Muscle layer of colon (tissue), 2 donors: ENCODE measurements around the gene SRD5A2.

Source experiments
- H3K27ac ChIP-seq: one replicate; pipeline ENCODE4 v1.7.0; 2013; ENCODE audit warnings: low read depth, mild to moderate bottlenecking, low read length, moderate library complexity
- H3K27me3 ChIP-seq, 2 donors: one replicate each; pipeline ENCODE4 v1.7.0; 2013; ENCODE audit warnings: low read length in 2 of 2, mild to moderate bottlenecking in 2 of 2; ENCODE audit not compliant: insufficient read depth in 2 of 2, control insufficient read depth in 1 of 2
- H3K36me3 ChIP-seq: one replicate; pipeline ENCODE4 v1.7.0; 2013; ENCODE audit warnings: mild to moderate bottlenecking, low read length; ENCODE audit not compliant: insufficient read depth
- H3K4me1 ChIP-seq: one replicate; pipeline ENCODE4 v1.7.0; 2013; ENCODE audit warnings: mild to moderate bottlenecking, low read length; ENCODE audit not compliant: insufficient read depth
- H3K4me3 ChIP-seq, 2 donors: one replicate each; pipeline ENCODE4 v1.7.0; 2013; ENCODE audit warnings: low read length in 2 of 2, low read depth in 1 of 2, mild to moderate bottlenecking in 1 of 2, moderate library complexity in 1 of 2
- H3K9ac ChIP-seq: one replicate; pipeline ENCODE4 v1.7.0; 2013; ENCODE audit warnings: low read length
- H3K9me3 ChIP-seq: one replicate; pipeline ENCODE4 v1.7.0; 2013; ENCODE audit warnings: mild to moderate bottlenecking, low read length
- donor health status: abdominal sarcoma.
- donor health status: Adenocarcinoma of cecum.

SRD5A2 gene

GRCh38 chr2:31580321-31581117 is at the start of gene SRD5A2:
Gene SRD5A2 (minus strand): TSS chr2:31580938. CDS start chr2:31580900, 38 bp downstream.
- Histone ChIP-seq H3K27ac (no peak within 1 kb of the TSS), H3K4me1 (no peaks in the 10 kb centered on the region), H3K9ac (no peak within 1 kb of the TSS), H3K36me3 (no peaks in the 10 kb centered on the region), H3K4me3 (no peak within 1 kb of the TSS), H3K9me3 (no peaks in the 10 kb centered on the region), H3K27me3 (no peaks in the 10 kb centered on the region)

GRCh38 chr2:31606509-31606908 is 25.8 kb upstream of the SRD5A2 start:
- Histone ChIP-seq H3K27me3 (no peaks in the 10 kb centered on the region), H3K9ac (no peak overlapping the region), H3K27ac (no peak overlapping the region), H3K36me3 (no peaks in the 10 kb centered on the region), H3K4me3 (no peak overlapping the region), H3K9me3 (no peaks in the 10 kb centered on the region), H3K4me1 (no peaks in the 10 kb centered on the region)

DNA sequence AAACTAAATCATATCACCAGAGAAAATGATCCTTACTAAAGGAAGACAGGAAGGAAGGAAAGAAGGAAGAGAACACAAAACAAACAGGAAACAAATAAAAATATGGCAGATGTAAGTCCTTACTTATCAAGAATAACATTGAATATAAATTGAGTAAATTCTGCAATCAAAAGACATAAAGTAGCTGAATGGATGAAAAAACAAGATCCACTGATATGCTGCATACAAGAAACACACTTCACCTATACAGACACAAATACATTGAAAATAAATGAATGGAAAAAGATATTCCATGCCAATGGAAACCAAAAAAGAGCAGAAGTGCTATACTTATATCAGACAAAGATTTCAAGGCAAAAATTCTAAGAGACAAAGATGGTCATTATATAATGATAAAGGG is 18.0 kb upstream of the SRD5A2 start:
- Histone ChIP-seq H3K9me3 (no peaks in the 10 kb centered on the region), H3K27ac (no peak overlapping the region), H3K4me3 (no peak overlapping the region), H3K9ac (no peak overlapping the region), H3K4me1 (no peaks in the 10 kb centered on the region), H3K36me3 (no peaks in the 10 kb centered on the region), H3K27me3 (no peaks in the 10 kb centered on the region)

- no peak overlapping the region for H3K27ac ChIP-seq
- H3K36me3 ChIP-seq = no peaks in the 10 kb centered on the region
- no peaks in the 10 kb centered on the region for H3K27me3 ChIP-seq
- H3K9ac ChIP-seq = no peak overlapping the region
- no peaks in the 10 kb centered on the region for H3K9me3 ChIP-seq
- no peaks in the 10 kb centered on the region for H3K4me1 ChIP-seq
- H3K4me3 ChIP-seq = no peak overlapping the region
These were observed 5.5 kb upstream of the SRD5A2 start for GRCh38 chr2:31586230-31586629.

DNA sequence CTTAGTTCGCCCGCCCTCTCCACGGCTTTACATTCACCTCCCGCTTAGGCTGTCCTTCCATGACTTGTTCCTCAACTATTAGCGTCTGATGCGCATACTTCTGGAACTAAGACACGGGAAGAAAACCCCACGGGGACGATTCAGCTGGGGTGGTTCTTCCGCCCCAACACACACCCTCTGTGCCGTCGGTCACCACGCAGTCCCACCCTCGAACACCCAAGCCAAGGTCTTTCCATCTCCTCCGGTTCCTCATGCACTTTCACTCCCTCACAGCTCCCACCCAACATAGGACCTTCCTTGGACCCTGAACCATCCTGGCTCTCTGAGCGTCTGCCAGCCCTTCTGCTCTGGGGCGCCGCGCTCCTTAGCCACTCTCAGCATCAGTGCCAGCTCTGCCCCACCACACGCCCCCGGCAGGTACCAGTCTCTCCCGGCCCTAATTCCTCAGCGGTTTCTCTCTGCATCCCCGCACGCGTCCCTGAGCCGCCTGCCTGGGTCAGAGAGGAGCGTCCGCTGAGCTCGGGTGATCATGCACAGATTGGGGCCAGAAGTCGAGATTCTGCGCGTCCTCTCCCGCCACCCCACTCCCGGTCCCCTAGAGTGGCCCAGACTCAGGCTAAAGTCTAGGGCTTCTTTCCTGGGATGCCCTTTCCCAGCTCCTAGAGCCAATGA is 522 bp upstream of the SRD5A2 start:
- no peaks in the 10 kb centered on the region for H3K9me3 ChIP-seq
- H3K36me3 ChIP-seq = no peaks in the 10 kb centered on the region
- H3K27ac ChIP-seq = no peak overlapping the region
- H3K9ac ChIP-seq = no peak overlapping the region
- no peak overlapping the region for H3K4me3 ChIP-seq
- H3K4me1 ChIP-seq = no peaks in the 10 kb centered on the region
- H3K27me3 ChIP-seq = no peaks in the 10 kb centered on the region

DNA sequence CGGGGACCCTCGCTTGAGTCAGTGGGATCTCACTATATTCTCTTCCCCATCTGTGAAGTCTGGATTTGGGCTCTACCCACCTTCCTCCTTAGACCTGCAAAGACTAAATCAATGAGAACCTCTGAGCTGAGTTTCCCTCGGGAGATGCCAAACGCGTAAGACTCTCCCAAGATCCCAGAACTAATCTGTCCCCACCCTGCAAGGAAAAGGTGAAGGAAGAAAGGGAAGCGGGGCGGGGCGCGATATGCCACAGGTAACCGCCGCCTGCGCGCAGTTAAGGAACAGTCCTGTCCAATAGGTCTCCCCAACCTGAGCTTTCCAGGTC is 780 bp downstream of the SRD5A2 start:
- Histone ChIP-seq H3K36me3 (no peaks in the 10 kb centered on the region), H3K27me3 (no peaks in the 10 kb centered on the region), H3K9me3 (no peaks in the 10 kb centered on the region), H3K4me1 (no peaks in the 10 kb centered on the region), H3K9ac (no peak overlapping the region), H3K4me3 (no peak overlapping the region), H3K27ac (no peak overlapping the region)

DNA sequence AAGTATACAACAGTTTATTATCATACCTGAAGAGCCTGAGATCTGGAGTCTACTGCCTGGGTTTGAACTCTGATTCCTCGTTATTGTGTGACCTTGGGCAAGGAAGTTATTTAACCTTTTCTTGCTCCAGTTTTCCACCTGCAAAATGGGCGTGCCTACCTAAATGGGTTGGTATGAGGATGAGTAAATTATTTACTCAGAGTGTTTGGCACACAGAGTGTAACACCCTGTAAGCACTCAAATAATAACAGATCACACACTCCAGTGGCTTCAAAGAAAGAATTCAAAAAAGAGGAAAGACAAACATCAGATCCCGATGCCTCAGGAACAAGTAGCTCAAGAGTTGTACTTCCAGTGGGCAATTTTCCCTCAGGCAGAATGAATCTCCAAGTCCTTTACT is 2.4 kb downstream of the SRD5A2 start:
- Histone ChIP-seq H3K9me3 (no peaks in the 10 kb centered on the region), H3K36me3 (no peaks in the 10 kb centered on the region), H3K4me1 (no peaks in the 10 kb centered on the region), H3K4me3 (no peak overlapping the region), H3K9ac (no peak overlapping the region), H3K27me3 (no peaks in the 10 kb centered on the region), H3K27ac (no peak overlapping the region)

- Histone ChIP-seq H3K4me1 (no peaks in the 10 kb centered on the region), H3K36me3 (no peaks in the 10 kb centered on the region), H3K9ac (no peak overlapping the region), H3K9me3 (no peaks in the 10 kb centered on the region), H3K27me3 (no peaks in the 10 kb centered on the region), H3K4me3 (no peak overlapping the region), H3K27ac (no peak overlapping the region)
These were observed 3.6 kb downstream of the SRD5A2 start for GRCh38 chr2:31577143-31577542.

DNA sequence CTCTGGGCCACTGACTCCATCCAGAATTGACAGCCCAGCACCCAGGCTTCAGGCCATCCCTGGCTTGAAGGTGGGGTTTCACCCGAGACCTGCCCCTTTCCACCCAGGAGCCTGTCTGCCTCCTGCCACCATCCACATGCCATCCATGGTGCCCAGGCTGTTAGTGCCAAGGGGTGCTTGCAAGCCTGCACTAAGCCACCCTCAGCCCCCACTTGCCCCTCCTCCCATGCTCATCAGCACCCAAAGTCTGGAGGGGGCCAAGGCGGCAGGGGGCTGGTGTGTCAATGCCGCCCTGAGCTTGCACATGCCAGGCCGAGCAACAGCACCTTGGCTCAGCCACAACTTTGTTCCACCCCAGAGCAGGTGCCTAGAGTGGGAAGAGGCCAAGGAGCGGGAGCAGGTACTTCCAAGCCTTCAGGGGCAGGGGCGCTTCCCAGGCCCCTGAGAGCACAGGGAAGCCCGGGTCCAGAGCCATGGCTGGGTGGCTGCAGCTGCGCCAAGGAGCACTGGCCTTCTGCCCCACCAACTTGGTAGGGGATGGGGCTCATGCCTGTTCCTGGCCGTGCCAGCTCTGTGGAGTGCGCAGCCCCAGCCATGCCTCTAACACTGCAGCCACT is 12.0 kb downstream of the SRD5A2 start:
- no peaks in the 10 kb centered on the region for H3K4me1 ChIP-seq
- no peaks in the 10 kb centered on the region for H3K36me3 ChIP-seq
- H3K9me3 ChIP-seq = no peaks in the 10 kb centered on the region
- H3K4me3 ChIP-seq = no peak overlapping the region
- no peak overlapping the region for H3K27ac ChIP-seq
- no peaks in the 10 kb centered on the region for H3K27me3 ChIP-seq
- H3K9ac ChIP-seq = no peak overlapping the region

- Histone ChIP-seq H3K27ac (no peak overlapping the region), H3K9ac (no peak overlapping the region), H3K36me3 (no peaks in the 10 kb centered on the region), H3K4me1 (no peaks in the 10 kb centered on the region), H3K4me3 (no peak overlapping the region), H3K9me3 (no peaks in the 10 kb centered on the region), H3K27me3 (no peaks in the 10 kb centered on the region)
These were observed 13.1 kb downstream of the SRD5A2 start for GRCh38 chr2:31567679-31568078.

GRCh38 chr2:31563273-31563839 is 17.4 kb downstream of the SRD5A2 start:
- Histone ChIP-seq H3K9ac (no peak overlapping the region), H3K4me1 (no peaks in the 10 kb centered on the region), H3K27me3 (no peaks in the 10 kb centered on the region), H3K27ac (no peak overlapping the region), H3K9me3 (no peaks in the 10 kb centered on the region), H3K36me3 (no peaks in the 10 kb centered on the region), H3K4me3 (no peak overlapping the region)
